HG02763 (cell line): ENCODE data around the gene LSMEM2.

Experiments used
- ATAC-seq: cut with Tn5 transposase; IDR thresholded peaks from one replicate; pipeline ENCODE4 v1.9.1; 2021; ENCODE audit warnings: mild to moderate bottlenecking, moderate library complexity; ENCODE audit not compliant: unreplicated experiment

Gene LSMEM2

GRCh38 chr3:50336452-50337174 lies 57.7 kb downstream of the LSMEM2 start:
- ATAC-seq, result peak; percentile 36

- ATAC-seq, result peak; percentile 78
Measured at GRCh38 chr3:50337175-50337861, 58.4 kb downstream of the LSMEM2 start.
